Loucy (cell line): Measurements from ENCODE around the gene USP15.
A peak's percentile ranks its signal among the peaks of the same experiment; 100 is the strongest.

Source experiments
- H2AFZ ChIP-seq: fragments of 200-600 bp; sonication (generic); 2 replicates; pipeline ENCODE4 v1.6.0; 2016; ENCODE audit warnings: antibody characterized with exemption, mild to moderate bottlenecking, low read length, moderate library complexity
- H3F3A ChIP-seq: fragments of 200-600 bp; 2 replicates; pipeline ENCODE4 v1.6.0; 2016; ENCODE audit warnings: antibody characterized with exemption, low read depth, mild to moderate bottlenecking
- H3K27me3 ChIP-seq: fragments of 200-600 bp; sonication (generic); 2 replicates; pipeline ENCODE4 v1.6.1; 2014; ENCODE audit warnings: low read length, mild to moderate bottlenecking; ENCODE audit not compliant: insufficient read depth, poor library complexity, severe bottlenecking
- H3K36me3 ChIP-seq: fragments of 200-600 bp; sonication (generic); 2 replicates; pipeline ENCODE4 v1.6.1; 2016; ENCODE audit warnings: low read length; ENCODE audit not compliant: insufficient read depth
- H3K4me1 ChIP-seq: fragments of 200-600 bp; sonication (generic); 2 replicates; pipeline ENCODE4 v1.5.1; 2014; ENCODE audit warnings: low read length, mild to moderate bottlenecking; ENCODE audit not compliant: insufficient read depth, poor library complexity, severe bottlenecking
- H3K4me2 ChIP-seq: fragments of 200-600 bp; sonication (generic); 2 replicates; pipeline ENCODE4 v1.6.0; 2014; ENCODE audit warnings: antibody characterized with exemption, low read length, low read depth, mild to moderate bottlenecking; ENCODE audit not compliant: poor library complexity, severe bottlenecking
- H3K4me3 ChIP-seq: fragments of 200-600 bp; sonication (generic); 2 replicates; pipeline ENCODE4 v1.5.1; 2014; ENCODE audit warnings: low read length, mild to moderate bottlenecking, mixed read lengths; ENCODE audit not compliant: poor library complexity, severe bottlenecking
- H3K79me2 ChIP-seq: fragments of 200-600 bp; sonication (generic); 2 replicates; pipeline ENCODE4 v1.6.1; 2014; ENCODE audit warnings: low read length; ENCODE audit not compliant: insufficient read depth
- H3K9ac ChIP-seq: fragments of 200-600 bp; sonication (generic); 2 replicates; pipeline ENCODE4 v1.6.0; 2014; ENCODE audit warnings: mild to moderate bottlenecking, low read depth, low read length, moderate library complexity; ENCODE audit not compliant: poor library complexity, severe bottlenecking
- H3K9me2 ChIP-seq: fragments of 200-600 bp; sonication (generic); replicated peaks from 2 replicates; pipeline ENCODE4 v1.6.1; 2016; ENCODE audit warnings: low read depth, low read length, mixed read lengths
- H3K9me3 ChIP-seq: fragments of 200-600 bp; sonication (generic); 2 replicates; pipeline ENCODE4 v1.6.1; 2014; ENCODE audit warnings: mild to moderate bottlenecking, antibody characterized with exemption, low read length, low read depth; ENCODE audit not compliant: insufficient read depth
- H4K20me1 ChIP-seq: fragments of 200-600 bp; sonication (generic); 2 replicates; pipeline ENCODE4 v1.6.0; 2014; ENCODE audit warnings: antibody characterized with exemption, low read length, mild to moderate bottlenecking; ENCODE audit not compliant: insufficient read depth, poor library complexity, severe bottlenecking
- CTCF ChIP-seq: fragments of 200-600 bp; sonication (generic); conservative IDR thresholded peaks from 2 replicates; pipeline ENCODE4 v1.5.1; 2014; ENCODE audit warnings: mild to moderate bottlenecking, antibody characterized with exemption, low read length
- EZH2phosphoT487 ChIP-seq: fragments of 200-600 bp; IDR thresholded peaks from 2 replicates; pipeline ENCODE4 v1.6.1; 2018; ENCODE audit warnings: antibody characterized with exemption, mild to moderate bottlenecking, moderate library complexity, borderline replicate concordance

USP15 gene

DNA sequence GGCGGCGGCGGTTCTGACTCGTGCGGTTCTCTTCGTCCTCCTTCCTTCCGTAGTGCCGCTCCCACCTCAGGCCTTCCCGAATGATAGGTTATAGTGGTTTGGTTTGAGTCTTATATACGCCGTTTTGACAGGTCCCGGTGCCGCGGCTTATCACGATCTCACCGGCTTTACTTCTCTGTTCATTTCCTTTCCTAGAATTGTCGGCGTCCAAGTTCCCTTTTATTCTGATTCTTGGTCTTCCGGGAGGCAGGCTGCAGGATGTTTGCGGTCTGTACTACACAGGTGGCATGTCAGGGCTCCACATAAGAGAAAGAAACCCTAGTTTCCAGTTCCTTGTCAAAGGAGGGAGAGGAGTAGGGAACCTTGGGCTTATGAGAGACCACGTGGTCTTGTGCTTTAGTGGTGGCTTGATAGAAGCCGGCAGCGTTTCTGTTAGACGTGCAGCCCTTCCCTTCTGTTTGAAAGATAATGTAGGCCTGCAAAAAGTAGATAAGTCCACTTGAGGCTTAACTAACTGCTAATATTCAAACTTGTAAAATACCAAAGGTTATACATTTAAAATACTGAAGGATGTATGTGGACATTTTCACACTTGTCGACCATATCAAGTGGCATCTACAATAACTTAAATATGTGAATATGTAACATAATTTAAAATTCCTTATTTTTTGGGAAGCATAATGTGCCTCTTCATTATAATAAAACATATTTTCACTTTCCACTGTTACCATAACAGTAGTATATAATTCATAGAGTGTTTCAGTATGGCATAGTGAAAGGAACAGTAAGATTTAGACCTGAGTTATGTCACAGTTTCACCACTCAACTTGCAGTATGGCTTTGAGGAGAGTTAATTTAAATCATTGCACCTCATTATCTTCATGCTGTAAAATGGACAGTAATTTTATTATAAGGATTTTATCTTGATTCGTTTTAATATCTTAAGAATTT is 804 bp downstream of the USP15 start:
- Histone ChIP-seq H3K27me3 (peaks cover 4% of the 10 kb centered on the region), H3K9me3 (no peaks in the 10 kb centered on the region), H3K4me3 (peak overlapping the region; percentile 87), H3K79me2 (peaks cover 50% of the 10 kb centered on the region), H3K9me2 (no peaks in the 10 kb centered on the region), H3F3A (peaks cover 11% of the 10 kb centered on the region), H2AFZ (peak overlapping the region; percentile 57), H4K20me1 (peaks cover 50% of the 10 kb centered on the region), H3K9ac (peak overlapping the region; percentile 93), H3K4me1 (peaks cover 59% of the 10 kb centered on the region), H3K4me2 (peak overlapping the region; percentile 78), H3K36me3 (no peaks in the 10 kb centered on the region)
- no peak for TF ChIP-seq EZH2phosphoT487
- no peak for TF ChIP-seq CTCF

DNA sequence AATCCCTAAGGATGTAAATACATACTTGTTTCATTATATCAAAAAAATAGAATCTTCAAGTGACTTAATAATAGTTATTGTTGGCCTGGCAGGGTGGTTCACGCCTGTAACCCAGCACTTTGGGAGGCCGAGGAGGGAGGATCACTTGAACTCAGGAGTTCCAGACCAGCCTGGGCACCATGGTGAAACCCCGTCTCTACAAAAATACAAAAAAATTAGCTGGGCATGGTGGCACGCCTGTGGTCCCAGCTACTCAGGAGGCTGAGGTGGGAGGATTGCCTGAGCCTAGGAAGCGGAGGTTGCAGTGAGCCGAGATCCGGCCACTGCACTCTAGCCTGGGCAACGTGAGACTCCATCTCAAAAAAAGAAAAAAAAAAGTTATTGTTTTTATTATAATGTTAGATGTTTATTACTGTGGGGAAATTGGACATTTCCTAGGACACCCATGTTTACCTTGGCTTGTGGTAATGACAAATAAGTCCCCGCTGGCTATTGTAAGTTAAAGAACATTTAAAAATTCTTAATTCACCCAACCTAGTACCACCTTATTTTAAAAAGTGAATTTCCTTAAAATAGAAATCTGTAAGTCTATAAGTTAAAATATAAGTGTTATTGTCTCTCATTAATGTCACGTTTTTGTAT is 1.8 kb downstream of the USP15 start:
- H3F3A ChIP-seq, result peaks cover 11% of the 10 kb centered on the region
- peaks cover 66% of the 10 kb centered on the region for H3K4me1 ChIP-seq
- peak overlapping the region; percentile 78 for H3K4me2 ChIP-seq
- peaks cover 60% of the 10 kb centered on the region for H3K79me2 ChIP-seq
- peaks cover 4% of the 10 kb centered on the region for H3K27me3 ChIP-seq
- peaks cover 60% of the 10 kb centered on the region for H4K20me1 ChIP-seq
- no peak overlapping the region for H2AFZ ChIP-seq
- peak overlapping the region; percentile 87 for H3K4me3 ChIP-seq
- no peaks in the 10 kb centered on the region for H3K9me3 ChIP-seq
- H3K9ac ChIP-seq, result peak overlapping the region; percentile 93
- H3K9me2 ChIP-seq, result no peaks in the 10 kb centered on the region
- TF ChIP-seq CTCF, result no peak
- no peaks in the 10 kb centered on the region for H3K36me3 ChIP-seq

- peaks cover 12% of the 10 kb centered on the region for H3F3A ChIP-seq
- no peaks in the 10 kb centered on the region for H3K9me3 ChIP-seq
- TF ChIP-seq EZH2phosphoT487, result no peak
- H3K4me1 ChIP-seq, result peaks cover 74% of the 10 kb centered on the region
- H4K20me1 ChIP-seq, result peaks cover 72% of the 10 kb centered on the region
- no peaks in the 10 kb centered on the region for H3K9me2 ChIP-seq
- peaks cover 4% of the 10 kb centered on the region for H3K27me3 ChIP-seq
- H2AFZ ChIP-seq, result no peak overlapping the region
- H3K9ac ChIP-seq, result peak overlapping the region; percentile 93
- peaks cover 73% of the 10 kb centered on the region for H3K79me2 ChIP-seq
- peak overlapping the region; percentile 78 for H3K4me2 ChIP-seq
- H3K36me3 ChIP-seq, result no peaks in the 10 kb centered on the region
- H3K4me3 ChIP-seq, result peak overlapping the region; percentile 87
Observed at GRCh38 chr12:62263232-62263631, 3.0 kb downstream of the USP15 start.
